Stimulated activated CD8-positive, alpha-beta memory T cell treated with anti-CD3 and anti-CD28 coated beads, Interleukin-15, amount 100 ng/mL, for 24 hours (primary cell): ENCODE measurements around the gene AGAP3.
"Not testable (repeated sequence)": the region's sequence is repeated elsewhere in the genome, so short reads cannot be mapped to it uniquely, and the experiment has no call there.

ENCODE experiments used
- DNase-seq: peaks from one replicate; pipeline ENCODE4 v3.0.0-alpha.2; 2020; ENCODE audit warnings: low read depth

The AGAP3 gene

DNA sequence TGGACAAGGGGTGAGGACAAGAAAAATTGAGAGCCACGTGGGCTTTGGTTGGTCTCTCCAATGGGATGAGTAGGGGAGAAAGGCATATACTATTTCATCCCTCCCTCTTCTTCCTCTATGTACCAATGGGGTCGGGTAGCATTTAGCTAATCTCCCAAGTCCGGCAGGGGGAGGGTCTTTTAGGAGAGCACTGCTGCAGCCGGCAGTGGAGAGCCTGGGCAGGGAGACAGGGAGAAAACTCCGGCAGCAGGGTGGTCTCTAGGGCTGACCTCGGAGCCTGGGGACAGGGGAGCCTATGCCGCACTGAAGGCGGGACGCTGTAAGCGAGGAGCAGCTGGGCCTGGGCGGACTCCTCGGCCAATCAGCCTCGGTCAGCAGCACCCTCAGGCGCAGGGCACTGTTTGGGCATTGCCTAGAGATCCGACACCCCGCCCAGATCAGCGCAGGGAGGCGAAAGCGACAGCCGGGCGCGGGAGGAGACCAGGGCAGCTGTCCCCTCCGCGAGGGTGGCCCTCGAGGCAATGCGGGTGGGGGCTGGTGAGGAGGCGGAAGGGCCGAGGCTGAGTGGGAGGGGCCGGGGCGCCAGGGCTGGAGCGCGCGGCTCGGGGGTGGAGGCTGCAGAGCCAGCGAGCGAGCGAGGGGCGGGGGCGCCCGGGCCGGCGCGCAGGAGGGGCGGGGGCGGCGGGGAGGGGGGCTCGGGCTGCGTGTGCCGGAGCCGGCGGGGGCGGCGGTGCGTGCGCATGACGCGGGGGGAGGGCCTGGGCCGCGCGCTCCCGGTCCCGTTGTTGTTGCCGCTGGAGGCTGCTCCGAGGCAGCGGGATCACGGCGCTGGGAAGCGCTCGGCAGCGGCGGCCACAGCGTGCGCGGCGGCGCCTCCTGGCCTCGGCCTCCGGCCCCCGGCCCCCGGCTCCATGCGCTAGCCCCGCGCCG, at the start of gene AGAP3:
Gene AGAP3, plus strand, starts transcription at position 785 of the 930 bp plus-strand sequence. CDS start 267 bp downstream, outside the sequence.
- DNase-seq, result no peak

DNA sequence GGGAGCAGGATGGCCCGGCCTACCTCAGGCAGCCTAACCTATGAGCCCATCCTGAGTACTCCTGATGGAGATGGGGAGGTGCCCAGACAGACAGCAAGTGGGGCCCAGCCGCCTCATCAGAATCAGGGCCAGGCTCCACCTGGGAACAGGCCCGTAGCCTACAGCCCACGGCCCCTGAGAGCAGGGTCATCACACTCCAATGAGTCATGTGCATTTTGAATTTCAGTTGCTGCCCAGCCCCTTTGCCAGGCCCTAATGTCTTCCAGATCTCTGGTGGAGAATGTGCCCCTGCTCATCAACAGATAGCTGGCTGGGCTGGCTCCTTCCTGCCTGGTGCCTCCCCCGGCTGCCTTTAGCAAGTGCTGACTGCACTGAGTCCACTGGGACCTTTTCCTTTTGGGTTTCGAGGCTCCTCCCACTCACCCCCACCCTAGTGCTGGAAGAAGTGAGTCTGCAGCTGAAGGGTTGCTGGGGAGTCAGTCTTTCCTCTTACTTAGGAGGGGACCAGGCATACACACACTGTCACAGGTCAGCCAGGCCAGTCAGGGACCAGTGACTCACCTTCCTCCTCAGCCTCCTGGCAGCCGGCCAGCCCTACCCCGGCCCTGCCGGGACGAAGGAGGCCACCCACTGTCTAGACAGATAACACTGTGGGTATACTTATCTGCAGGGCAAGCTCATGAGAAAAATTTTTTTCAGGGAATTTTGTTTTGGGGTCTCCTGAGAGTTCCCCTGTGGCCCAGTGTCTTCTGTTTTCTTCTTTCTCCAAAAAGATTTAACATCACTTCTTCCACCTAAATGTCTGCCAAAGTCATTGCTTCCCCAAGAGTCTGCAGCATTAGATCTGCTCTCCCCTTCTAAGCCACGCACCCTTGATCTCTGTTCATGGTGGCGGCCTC, 47.1 kb upstream of the AGAP3 start:
- DNase-seq, result no peak

DNA sequence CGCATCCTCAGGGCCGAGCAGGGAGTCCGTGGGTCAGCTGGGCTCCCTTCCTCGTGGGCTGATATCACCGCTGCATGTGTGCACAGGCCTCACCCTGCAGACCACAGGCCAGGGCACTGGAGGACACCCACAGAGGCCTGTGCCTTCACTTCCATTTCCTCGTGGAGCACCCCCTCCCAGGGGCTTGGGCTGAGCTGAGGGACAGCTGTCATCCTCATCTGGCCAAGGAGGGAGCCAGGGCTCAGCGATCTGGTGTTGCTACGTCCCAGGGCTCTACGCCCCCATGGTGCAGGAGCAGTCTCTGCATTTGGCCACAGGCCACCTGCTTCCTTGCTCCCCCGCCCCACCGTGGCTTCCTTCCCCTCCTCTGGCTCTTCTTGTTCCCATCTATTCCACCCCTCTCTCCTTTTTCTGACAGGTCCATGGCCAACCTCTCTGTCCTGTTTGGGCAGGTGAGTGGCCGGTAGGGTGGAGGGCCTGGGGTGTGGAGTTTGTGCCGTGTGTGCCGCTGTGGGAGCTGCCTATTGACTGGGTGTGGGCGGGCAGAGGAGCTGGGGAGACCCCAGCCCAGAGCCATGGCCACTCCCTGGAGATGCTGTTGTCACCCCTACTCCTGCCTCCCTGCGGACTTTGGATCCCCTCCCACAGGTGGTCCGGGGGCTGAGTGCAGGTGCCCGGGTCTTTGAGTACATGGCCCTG, 46.3 kb upstream of the AGAP3 start:
- DNase-seq, result no peak

DNA sequence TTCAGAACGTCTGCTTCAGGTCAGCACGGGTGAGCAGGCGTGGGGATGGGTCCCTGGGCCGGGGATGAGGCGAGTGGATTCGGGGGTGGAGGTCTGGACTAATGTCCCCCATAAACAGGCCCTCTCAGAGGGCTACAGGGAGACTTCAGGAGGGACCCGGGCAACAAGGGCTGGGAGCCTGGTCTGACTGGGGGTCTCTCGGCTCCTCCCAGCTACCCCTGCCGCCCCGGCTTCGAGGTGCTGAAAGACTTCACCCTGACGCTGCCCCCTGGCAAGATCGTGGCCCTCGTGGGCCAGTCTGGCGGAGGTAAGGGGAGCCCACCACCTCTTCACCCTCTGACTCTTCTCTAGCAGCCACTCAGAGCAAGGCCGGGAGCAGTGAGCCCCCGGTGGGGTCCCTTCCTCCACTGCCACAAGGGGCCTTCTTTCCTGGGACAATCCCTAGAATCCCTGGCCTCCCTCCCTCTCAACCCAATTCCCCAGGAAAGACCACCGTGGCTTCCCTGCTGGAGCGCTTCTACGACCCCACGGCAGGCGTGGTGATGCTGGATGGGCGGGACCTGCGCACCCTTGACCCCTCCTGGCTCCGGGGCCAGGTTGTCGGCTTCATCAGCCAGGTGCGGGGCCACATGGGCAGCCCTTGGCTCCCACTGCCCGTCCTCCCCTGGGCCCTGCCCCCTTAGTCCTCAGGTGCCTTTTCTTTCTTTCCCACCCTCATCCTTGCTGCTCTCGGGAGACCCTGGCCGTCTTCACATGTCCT, 45.5 kb upstream of the AGAP3 start:
- DNase-seq, result no peak

DNA sequence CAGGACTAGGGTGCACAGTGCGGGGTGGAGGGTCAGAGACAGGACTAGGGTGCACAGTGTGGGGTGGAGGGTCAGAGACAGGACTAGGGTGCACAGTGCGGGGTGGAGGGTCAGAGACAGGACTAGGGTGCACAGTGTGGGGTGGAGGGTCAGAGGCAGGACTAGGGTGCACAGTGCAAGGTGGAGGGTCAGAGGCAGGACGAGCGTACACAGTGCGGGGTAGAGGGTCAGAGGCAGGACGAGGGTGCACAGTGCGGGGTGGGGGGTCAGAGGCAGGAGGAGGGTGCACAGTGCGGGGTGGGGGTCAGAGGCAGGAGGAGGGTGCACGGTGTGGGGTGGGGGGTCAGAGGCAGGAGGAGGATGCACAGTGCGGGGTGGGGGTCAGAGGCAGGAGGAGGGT, 42.8 kb upstream of the AGAP3 start:
- DNase-seq, result not testable (repeated sequence)

DNA sequence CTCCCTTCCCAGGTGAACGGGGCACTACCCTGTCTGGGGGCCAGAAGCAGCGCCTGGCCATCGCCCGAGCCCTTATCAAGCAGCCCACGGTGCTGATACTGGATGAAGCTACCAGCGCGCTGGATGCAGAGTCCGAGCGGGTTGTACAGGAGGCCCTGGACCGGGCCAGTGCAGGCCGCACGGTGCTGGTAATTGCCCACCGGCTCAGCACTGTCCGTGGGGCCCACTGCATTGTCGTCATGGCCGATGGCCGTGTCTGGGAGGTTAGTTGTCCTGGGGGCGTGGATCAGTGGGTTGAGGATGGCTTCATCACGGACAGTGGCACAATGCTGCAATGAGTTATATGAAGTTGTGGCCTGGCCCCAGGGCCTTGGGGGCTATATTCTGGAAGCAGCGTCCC, 42.3 kb upstream of the AGAP3 start:
- no peak for DNase-seq

DNA sequence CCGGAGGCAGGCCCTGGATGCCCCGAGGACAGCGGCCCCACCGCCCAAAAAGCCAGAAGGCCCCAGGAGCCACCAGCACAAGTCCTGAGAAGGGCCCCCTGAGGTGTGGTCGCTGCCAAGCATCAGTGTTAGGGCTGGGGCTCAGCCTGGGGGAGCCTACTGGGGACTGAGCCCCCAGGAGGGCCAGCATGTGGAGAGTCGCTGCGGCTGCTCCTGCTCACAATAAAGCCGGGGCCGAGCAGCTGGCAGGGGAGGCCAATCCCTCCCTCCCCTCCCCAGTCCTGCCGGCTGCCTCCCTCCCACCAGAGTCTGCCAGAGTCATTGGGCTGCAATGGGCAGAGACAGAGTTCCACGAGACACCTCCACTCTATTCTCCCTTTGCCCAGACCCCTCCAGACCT, 41.0 kb upstream of the AGAP3 start:
- no peak for DNase-seq

DNA sequence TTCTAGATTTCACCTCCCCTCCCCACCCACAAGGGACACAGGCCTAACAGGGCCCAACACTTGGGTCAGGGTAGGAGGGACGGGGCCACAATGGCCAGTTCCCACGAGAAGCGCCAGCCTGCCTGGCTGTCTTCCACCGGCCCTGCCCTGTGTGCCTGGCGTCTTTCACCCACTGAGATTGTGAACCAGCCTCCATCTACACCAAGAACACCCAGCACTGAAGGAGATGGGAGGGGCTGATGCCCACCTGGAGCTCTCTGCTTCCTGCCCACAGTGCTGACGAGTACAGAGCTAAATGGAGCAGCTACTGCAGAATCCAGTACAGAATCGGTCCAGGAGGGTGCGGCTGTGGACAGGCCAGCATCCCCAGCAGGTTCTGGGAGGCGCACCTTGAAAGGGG, 40.3 kb upstream of the AGAP3 start:
- no peak for DNase-seq

DNA sequence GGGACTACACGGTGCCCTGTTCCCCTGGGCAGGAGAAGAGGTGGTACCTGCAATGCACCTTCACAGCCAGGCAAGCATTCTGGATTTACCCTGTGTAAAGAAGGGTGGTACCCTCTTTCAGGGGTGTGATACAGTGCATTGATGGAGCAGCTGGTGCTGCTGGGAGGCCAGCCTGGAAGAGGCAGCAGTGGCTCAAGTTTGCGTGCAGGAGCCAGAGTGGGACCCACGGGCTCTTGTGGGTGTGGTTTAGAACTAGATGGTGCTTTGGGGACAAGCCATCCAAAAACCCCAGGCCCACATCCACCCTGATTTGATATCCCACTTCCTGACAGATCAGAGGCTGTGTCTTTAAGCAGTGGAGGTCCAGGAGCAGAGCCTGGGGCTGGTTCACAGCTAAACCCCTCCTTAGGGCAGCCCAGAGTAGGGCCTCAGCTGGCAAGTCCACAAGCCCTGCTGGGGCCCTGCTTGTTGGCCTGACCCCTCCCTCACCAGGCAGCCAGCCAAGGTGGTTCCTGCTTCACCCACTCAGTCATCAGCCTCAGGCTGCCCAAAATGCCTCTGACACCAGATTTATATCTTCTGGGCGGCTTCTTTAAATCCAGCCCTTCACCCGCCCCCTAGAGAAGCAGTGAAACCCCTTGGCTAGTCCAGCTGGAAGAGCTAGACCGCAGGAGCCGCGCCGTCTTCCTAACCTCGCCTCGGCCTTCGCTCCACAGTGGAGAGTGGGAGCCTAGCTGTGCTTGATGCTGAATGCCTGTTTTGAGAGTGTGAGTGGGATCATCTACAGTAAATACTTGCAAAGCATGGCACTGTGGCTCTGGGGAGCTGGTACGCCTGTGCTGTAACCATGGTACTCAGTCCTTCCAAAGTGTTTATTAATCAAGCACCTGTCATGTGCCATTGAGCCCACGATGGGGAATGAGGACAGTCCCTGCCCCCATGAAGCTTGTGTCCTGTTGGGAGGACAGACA, 39.4 kb upstream of the AGAP3 start:
- DNase-seq, result no peak

DNA sequence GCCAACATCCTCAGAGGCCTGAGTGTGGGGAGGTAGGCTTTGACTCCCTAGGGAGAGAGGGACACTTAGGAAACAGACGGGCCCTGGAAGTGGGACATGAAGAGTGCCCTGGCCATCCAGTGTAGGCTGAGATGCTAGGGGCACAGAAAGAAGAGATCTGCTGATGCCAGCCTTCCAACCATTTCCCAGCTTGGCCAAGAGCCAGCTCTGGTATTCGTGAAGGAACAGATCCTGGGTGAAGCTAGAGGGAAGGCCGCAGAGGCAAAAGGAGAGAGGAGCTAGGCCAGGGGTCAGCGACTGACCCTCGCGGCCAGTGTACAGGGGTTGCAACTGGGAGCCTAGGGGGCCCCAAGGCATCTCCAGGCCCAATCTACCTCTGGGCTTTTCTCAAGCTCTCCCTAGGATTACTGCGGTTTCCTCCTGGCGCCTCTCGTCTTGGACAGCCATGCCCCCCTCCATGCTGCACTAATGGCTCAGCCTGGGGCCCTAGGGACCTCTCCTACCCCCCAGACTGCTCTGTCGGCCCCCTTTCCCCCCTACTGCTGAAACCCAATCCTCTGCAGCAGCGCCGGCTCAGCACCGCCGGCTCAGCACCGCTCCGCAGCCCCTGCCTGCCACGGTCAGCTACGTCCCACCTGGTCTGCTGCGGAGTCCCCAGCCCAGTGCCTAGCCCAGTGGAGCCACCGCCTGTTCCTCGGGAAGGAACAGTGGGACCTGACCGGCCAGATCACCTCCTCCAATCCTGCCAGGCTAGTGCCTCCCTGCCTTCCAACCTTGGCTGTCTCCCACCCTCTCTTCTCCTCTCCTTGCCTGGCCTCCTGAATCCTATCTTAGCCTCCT, 38.1 kb upstream of the AGAP3 start, which contains the start of gene ASIC3:
Gene ASIC3, plus strand, starts transcription at position 556 of the 840 bp plus-strand sequence. CDS start 355 bp downstream, outside the sequence.
- DNase-seq, result no peak

DNA sequence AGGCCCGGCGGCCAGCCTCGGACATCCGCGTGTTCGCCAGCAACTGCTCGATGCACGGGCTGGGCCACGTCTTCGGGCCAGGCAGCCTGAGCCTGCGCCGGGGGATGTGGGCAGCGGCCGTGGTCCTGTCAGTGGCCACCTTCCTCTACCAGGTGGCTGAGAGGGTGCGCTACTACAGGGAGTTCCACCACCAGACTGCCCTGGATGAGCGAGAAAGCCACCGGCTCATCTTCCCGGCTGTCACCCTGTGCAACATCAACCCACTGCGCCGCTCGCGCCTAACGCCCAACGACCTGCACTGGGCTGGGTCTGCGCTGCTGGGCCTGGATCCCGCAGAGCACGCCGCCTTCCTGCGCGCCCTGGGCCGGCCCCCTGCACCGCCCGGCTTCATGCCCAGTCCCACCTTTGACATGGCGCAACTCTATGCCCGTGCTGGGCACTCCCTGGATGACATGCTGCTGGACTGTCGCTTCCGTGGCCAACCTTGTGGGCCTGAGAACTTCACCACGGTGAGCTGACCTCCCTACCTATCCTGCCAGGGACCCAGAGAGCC, 37.3 kb upstream of the AGAP3 start:
- no peak for DNase-seq

DNA sequence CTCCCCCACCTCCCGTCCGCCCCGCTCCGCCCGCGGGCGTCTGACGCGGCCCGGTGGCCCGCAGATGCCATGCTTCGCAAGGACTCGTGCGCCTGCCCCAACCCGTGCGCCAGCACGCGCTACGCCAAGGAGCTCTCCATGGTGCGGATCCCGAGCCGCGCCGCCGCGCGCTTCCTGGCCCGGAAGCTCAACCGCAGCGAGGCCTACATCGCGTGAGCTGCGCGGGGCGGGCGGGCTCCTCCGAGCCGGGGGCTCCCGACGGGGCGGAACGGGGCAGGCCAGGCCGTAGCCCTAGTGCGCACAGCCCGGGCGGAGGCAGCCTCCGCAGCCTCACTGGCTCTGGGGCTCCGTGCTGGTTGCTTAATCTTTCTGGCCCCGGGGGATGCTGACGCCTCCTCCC, 35.2 kb upstream of the AGAP3 start:
- no peak for DNase-seq

DNA sequence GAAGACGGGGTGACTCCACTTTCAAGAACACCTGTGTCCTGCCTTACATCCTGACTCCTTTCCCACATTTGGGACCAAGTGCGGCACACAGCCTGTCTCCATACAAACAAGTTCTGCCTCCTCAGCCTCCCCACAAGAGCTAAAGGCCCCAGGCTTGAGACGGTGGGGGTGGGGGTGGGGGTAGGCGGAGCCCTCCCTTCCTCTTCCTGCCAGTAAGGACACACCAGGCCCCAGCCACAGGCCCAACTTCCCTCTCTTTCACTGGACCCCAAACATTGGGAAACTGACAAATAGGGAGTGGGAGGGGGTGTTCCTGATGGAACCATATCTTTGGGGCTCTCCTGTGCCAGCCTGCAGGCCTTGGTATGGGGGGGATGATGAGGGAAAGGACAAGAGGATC, 33.2 kb upstream of the AGAP3 start:
- no peak for DNase-seq

DNA sequence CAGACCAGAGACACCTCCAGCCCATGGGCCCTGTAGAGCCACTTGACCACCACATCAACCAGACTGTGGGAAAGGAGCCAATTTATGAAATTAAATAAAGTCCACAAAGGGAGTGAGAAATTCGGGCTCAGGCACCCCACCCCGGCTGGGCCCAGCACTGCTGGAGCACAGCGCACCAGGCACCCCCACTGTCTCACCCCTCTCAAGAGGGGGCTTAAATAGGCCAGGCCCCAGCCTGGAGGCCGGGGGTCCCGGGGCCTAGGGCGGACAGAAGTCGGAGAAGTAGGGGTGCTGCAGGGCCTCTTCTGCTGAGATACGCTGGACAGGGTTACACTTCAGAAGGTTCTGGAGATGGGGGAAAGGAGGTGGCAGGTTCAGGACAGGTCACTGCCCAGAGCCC, 32.5 kb upstream of the AGAP3 start:
- no peak for DNase-seq

DNA sequence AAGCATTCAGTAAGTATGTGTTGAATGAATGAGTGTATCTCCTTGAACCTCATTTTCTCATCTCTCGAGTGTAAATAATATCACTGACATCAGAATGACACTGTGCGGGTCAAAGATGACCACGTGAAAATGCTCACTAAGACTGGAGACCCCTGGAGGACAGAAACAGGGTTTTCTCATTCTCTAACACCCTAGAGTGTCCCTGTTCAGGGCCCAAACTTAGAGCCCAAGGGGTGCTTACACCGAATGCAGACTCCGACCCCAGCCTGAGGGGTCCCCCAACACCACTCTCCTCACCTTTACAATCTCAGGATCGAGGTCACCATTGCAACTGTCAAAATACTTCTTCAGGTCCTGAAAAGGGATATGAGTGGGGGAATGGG, 30.0 kb upstream of the AGAP3 start:
- no peak for DNase-seq

DNA sequence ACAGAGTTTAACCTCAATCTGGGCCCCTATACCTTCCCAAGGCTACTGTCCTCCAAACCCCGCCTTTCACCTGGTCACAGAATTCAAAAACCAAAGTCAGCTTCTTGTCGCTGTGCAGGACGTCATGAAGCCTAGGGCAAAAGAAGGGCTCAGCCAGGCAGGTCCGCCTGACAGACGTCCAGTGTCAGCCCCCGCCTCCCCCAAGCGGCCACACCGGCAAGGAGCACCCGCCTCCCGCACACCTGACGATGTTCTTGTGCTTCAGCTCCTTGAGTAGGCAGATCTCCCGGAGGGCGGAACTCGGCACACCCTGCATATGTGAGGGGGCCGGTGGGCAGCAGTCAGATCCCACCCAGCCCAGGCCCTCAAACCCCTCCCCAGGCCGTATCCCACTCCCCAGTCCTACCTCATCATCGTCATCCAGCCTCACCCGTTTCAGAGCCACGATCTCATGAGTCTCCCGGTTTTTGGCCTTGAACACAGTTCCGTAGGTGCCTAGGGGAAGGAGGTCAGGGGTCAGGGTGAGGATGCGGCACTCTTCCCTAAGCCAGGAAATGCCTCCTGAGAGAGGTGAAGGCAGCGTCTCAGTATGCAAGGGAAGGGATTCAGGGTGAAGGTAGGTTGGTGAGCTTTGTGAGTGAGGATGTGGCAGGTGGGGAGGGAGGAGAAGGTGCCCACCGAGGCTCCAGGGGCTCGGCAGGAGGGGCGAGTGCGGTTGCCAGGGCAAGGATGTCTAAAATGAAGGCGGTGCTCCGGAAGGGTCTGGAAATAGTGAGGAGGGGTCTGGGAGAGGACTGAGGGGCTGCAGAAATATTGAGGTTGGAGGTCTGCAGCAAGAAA, 29.4 kb upstream of the AGAP3 start:
- no peak for DNase-seq

DNA sequence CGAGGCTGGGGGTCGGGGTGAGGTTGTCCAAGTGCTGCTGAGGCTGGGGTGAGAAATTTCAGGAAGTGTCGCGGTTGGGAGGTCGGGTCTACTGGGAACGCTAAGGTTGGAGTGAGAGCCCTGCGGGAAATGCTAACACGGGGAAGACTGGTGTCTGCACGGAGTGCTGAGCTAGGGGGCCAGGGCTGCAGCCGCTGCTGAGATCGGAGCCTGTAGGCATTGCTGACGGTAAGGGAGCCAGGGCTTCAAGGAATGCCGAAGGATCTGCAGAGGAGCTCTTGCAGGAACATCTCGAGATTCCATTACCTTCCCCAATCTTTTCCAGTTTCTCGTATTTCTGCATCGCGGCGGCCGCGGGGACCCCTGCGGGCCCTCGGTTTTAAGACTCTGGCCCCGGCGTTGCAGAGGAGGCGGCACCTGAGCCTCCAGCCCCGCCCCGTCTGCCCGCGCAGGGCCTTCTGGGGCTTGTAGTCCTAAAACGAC, 28.7 kb upstream of the AGAP3 start, which contains the start of gene CDK5:
Gene CDK5, minus strand, starts transcription at position 392 of the 483 bp plus-strand sequence. Its CDS starts 49 bp downstream, at position 343.
- no peak for DNase-seq
